Hepatocyte (in vitro differentiated cells): ENCODE measurements around the gene DUOXA1.

Experiments
- EZH2 ChIP-seq: fragments of 200-600 bp; sonication (generic); IDR thresholded peaks from 2 replicates; pipeline ENCODE4 v1.6.1; 2016; ENCODE audit warnings: antibody characterized with exemption, mild to moderate bottlenecking, borderline replicate concordance
- EZH2phosphoT487 ChIP-seq: fragments of 200-600 bp; sonication (generic); IDR thresholded peaks from one replicate; pipeline ENCODE4 v1.6.1; 2018; ENCODE audit warnings: antibody characterized with exemption, mild to moderate bottlenecking, low read depth, moderate library complexity; ENCODE audit not compliant: unreplicated experiment, severe bottlenecking
- TF ChIP-seq, protein P1 (sequence below): fragments of 200-600 bp; sonication (generic); IDR thresholded peaks from 2 replicates; pipeline ENCODE4 v1.5.1; 2016; ENCODE audit warnings: antibody characterized with exemption, mild to moderate bottlenecking; ENCODE audit not compliant: poor library complexity

GRCh38 chr15:45136378-45136764, 6.7 kb upstream of the DUOXA1 start:
- TF ChIP-seq, protein P1, sequence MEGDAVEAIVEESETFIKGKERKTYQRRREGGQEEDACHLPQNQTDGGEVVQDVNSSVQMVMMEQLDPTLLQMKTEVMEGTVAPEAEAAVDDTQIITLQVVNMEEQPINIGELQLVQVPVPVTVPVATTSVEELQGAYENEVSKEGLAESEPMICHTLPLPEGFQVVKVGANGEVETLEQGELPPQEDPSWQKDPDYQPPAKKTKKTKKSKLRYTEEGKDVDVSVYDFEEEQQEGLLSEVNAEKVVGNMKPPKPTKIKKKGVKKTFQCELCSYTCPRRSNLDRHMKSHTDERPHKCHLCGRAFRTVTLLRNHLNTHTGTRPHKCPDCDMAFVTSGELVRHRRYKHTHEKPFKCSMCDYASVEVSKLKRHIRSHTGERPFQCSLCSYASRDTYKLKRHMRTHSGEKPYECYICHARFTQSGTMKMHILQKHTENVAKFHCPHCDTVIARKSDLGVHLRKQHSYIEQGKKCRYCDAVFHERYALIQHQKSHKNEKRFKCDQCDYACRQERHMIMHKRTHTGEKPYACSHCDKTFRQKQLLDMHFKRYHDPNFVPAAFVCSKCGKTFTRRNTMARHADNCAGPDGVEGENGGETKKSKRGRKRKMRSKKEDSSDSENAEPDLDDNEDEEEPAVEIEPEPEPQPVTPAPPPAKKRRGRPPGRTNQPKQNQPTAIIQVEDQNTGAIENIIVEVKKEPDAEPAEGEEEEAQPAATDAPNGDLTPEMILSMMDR, result peak; percentile 32
- no peak for TF ChIP-seq EZH2
- no peak for TF ChIP-seq EZH2phosphoT487
